Measurements from ENCODE around the gene PRRX2.
A peak's percentile ranks its signal among the peaks of the same experiment; 100 is the strongest.

The PRRX2 gene

DNA sequence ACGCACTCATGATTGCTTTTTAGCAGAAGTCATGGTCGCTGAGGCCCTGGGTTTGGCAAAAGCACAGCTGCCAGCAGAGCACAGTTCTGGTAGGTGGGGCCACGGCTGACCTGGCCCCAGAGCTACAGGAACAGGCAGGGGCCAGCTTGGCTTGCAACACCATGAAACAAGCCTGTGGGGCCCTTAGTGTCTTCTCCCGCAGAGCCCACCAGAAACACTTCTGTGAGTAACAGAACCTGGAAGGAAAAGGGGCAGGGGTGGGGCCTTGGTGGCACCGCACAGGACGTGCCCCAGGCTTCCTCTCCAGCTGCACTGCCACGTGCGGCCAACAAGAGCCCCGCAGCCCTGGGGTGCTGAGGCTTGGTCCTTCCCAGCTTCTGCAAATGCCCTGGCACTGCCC, 28.3 kb upstream of the PRRX2 start:
- no peak for DNase-seq

DNA sequence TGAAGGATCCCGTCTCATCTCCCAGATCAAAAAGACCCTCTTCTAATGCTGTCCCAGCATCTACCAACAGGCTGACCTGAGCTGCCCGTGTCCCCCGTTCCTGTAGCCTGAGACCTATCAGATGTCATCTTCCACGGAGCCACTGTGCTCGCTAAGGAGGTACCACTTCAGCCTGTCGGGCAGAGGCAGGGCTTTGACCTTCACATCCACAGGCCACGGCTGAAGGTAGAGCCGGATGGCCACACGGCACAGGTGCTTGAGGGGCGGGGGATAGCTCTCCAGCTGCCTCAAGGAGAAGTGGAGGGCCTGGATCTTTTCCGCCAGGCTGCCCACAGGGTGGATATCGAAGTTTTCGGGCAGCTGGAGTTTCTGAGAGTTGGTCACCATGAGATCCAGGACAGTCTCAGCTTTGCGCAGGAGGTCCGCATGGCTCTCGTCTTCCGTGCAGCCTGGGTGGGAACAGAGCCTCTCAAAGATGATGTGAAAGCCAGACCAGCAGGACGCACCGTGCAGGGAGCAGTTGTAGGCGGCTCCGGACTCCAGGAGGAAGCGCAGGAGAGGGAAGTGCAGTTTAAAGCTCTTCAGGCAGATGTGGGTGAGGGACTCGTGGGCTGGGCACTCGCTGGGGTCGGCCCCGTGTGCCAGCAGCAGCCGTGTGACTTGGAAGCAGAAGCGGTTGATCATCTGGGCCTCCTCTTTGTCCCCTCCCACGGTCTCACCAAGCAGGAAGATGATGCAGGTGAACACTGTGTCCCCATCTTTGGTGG, 27.6 kb upstream of the PRRX2 start:
- no peak for DNase-seq

DNA sequence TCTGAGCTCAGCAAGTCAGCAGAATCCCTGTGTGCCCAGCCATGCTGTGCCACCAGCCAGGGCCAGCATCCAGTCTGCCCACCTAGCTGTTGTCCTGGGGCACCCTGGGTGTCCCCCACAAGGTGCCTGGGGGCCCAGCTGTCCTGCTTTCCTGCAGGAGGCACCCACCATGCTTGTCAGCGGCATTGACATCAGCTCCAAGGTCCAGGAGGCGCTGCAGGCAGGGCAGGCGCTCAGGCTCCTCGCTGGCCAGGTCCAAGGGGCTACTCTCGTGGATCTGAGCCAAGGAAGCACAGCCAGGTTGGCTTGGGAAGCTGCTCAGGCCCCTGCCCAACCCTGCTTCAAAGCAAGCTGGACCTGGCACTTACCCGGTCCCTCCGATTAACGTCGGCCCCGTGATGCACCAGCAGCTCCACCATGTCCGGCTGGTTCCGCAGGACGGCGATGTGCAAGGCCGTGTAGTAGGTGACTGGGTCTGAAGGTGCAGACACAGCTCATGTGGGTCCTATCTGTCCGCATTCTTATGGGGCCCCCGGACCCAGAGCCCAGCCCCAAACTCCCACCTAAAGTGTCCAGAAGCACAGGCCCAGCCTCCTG, 26.3 kb upstream of the PRRX2 start:
- DNase-seq, result no peak

DNA sequence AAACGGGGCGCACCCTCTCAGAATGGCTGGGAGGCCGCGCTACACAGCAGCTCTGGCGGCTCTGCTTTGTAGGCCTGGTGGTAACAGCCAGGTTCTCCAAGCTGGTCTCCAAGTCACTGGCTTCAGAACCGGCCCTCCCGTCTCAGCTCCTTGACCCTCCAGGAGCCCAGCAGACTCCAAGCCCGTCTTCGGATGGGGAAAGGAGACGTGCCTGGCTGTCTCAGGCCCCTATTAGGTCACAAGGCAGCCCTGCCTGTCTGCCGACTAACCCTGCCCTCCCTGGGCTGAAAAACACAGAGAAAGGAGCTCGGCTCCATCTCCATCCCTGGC, 25.7 kb upstream of the PRRX2 start:
- no peak for DNase-seq

DNA sequence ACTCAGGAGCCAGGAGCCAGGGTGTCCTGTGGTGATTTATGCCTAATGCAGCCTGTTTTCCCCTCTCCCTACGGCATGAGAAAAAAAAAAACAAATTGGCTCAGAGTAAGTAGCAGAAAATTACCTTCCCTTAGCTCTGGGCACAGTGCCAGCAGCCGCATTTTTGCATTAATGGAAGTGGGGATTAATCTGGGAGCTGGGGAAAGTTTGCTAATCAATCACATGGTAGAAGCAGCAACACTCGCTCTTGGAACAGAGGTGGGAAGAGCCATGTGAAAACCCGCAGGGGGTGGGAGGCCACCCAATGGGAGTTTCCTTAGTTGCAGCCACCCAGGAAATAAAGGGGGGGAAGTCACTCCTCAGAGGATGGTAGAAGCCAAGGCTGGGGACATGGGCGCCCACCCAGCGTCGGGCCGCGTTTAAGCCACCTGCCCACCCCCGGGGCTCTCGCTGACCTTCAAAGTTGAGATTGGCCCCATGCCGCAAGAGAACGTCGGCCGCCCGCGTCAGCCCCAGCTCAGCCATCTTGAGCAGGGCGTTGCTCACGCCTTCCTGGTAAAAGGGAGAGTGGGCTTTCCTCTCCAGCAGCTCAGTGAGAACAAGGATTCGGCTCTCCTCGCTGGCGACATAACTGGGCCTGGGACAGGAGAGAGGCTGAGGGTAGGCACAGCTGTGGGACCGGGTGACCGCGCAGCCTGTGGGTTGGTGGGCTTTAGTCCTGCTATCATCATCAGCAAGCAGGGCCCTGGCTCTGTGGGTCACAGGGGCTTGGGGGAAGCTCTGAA, 25.2 kb upstream of the PRRX2 start:
- DNase-seq, result no peak

DNA sequence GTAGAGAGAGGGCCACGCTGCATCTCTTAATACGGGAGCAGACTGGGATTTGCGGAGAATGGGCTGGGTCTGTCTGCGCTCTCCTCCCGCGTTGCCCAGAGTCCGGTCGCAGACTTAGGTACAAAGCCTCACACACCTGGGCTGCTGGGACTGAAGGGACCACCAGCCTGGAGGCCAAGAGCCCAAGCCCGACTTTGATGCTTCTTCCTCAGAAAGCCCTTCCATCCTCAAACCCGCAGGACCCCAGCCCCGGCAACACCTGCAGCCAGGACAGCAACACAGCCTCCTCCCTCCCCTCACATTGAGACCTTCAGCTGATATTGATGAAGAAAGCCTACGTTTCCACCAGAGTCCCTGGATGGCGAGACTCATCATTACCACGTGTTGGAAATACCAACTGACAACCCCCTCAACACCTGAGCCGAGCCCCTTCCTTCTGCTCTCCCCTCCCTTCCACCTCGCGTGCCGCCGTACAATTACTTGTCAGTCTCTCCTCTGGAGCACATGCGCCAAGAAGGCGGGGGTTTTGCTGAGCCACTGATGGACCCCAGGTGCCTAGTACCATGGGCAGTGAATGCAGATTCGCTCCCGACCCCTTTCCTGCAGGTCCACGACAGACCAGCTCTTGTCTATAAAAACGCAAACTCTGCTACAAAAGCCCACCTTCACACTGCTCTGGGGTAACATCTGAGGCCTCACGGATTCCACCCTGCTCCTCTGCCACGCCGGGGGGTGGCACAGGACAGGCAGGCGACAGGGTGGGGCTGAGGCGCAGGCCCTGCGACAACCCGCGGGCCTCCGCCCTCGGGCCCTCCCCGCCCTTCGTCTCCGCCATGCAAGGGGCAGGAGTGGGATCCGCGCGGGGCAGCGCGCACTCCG, 24.3 kb upstream of the PRRX2 start:
- no peak for DNase-seq

DNA sequence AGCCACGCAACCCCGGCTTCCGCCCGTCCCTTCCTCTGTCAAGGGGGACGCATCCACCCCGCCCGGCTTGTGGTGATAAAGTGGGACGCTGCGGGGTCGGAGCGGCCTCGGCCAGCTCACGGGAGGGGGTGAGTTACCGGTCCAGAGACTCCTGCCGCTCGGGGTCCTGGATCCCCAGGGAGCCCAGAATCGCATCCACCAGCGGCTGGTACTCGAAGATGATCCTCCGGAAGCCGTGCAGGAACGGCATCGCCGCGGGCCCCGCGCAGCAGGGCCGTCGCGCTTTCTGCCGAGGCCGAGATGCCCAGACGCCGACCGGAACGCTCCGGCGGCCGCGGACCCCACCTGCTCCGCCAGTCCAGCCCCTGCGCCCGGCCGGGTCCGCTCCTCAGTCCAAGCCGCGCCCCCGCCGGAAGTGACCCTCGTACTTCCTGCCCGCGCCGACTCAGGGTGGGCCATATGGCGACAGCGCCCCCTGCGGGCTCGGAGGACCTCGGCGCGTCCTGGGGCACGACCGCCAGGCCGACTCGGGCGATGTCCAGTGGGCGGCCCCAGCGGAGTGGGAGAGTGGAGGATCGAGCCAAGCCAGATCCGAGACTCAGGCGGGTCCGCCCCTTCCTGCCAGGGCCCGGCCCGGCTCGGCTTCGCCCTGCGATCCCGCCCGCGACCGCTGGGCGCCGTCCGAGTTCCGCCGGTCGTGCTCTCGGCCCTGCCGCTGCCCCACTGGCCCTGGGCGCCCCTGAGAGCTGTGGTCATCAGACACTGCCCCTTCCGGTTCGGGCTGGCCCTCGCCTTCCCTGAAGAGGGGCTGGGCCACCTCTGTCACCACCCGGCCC, 23.5 kb upstream of the PRRX2 start, which contains the start of gene ASB6:
Gene ASB6 (minus strand): TSS at position 402 of the 836 bp plus-strand sequence. CDS start 152 bp downstream, at position 250.
- DNase-seq, result peak; percentile 94

DNA sequence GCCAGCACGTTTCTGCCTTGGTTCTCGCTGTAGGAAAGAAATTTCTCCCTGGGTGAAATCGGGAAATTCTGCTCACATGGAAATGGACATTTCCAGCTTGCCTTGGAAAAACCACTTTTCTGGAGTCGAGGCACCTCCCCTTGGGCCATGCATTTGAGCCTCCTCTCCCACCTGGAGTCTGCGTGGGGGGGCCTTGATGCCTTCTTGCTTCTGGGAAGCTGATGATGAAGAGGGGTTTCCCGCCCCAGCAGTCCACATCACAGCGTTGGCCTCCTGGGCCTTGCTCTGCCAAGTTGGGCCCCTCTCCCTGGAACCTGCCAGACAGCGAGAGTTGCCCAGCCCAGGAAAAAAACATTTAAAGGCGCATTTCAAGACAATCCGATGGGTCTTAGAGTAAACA, 21.7 kb upstream of the PRRX2 start:
- DNase-seq, result no peak

DNA sequence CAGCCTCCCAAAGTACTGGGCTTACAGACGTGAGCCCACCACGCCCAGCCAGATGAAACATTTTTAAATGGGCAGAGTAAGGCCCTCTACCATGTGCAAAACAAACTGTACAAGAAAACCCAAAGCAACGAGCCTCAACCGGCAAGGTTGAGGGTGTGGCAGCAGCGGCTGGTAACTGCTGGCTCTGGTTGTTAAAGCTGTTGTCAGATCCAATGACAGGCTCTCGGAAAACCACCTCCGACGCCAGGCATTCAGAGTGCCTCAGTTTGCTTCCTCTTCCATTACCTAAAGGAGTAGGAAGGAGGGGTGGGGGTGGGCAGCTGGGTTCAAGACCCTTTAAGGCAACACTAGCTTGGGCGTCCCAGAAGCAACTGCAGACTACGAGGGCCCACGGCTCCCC, 21.1 kb upstream of the PRRX2 start:
- no peak for DNase-seq

DNA sequence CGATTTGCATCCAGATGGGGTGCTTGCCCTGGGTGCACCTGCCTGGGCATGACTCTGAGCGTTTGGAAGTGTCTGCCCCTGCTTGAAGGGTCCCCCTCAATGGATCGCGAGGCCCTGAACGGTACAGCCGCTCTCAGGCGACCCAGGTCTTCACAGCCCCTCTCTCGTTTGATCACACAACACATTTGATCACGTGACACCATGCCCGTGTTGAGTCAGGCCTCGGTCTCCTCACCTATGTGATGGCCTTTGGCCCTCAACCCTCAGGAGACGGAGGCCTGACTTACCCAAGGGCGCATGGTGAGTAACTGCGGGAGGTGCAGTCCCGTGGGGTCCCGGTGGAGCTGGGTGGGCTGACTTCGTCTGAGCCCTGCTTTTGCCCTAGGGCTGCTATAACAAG, 20.5 kb upstream of the PRRX2 start:
- no peak for DNase-seq

DNA sequence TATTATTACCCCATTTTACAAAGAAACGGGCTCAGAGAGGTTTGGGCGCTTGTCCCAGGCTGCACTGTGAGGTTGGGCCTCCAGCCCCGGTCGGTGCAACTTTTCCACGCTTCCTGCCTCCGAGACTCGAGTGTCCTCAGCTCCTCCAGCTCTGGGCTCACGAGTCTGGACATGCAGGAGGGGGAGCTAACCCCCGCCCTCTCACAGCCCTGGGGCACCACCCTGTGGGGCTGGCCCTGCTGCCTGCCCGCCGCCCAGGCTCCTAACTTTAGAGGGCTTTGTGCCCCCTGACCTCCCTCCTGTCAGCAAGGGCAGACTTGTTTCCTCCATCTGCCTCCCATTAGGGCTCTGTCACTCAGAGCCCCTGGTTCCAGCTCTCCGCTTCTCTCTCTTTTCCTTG, 19.2 kb upstream of the PRRX2 start:
- DNase-seq, result no peak

DNA sequence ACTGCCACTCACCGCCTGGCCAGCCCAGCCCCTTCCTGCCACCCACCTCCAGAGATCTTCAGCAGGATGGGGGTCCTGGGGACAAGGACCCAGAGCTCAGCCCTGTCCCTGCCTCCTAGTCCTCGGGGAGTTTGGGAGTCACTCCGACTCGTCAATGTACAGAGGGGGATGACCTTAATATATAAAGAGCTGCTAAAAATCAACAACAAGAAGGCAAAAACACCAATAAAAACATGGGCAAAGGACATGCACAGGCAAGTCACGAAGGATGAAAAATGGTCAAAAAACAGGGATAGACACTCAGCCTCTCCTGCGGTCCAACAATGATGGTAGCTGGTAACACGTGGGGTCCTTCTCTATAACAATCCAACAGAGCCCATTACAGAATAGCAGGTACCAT, 18.8 kb upstream of the PRRX2 start:
- no peak for DNase-seq

DNA sequence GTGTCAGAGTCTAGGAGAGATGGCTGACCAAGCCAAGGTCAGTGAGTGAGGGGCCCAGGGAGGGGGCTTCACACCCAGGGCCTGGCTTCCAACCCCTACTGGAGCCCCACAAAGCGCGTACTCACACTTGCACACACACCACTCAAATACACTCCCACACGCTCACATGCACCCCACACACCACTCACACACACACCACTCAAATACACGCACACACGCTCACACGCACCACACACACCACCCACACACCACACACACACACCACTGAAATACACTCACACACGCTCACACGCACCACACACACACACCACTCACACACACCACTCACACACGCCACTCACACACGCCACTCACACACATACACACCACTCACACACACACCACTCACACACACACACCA, 17.8 kb upstream of the PRRX2 start:
- DNase-seq, result no peak

DNA sequence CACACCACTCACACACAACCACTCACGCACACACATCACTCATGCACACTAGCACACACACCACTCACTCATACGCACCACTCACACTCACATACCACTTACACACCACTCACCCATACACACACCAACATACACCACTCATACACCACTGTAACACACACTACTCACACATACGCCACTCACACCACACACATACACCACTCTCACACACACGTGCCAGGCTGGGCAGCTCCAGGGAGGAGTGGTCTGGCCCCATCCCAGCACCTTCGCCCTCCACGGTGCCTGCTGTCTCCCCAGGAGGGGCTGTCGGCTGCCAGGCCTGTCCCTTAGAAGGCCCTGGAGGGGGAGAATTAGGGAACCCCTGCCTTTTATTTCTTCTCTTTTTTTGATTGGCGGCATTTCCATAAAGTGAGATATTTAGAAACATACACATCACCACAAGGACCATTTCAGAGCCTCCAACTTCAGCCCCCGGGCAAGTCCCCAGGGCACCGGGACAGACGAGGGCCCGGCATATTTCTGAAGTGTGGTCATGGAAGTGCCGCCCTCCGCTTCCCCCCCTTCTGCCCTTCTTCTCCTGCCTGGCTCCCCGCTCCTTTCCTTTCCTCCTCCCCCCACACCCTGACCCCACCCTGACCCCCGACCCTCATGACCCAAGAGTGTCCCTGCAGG, 17.2 kb upstream of the PRRX2 start:
- DNase-seq, result no peak

DNA sequence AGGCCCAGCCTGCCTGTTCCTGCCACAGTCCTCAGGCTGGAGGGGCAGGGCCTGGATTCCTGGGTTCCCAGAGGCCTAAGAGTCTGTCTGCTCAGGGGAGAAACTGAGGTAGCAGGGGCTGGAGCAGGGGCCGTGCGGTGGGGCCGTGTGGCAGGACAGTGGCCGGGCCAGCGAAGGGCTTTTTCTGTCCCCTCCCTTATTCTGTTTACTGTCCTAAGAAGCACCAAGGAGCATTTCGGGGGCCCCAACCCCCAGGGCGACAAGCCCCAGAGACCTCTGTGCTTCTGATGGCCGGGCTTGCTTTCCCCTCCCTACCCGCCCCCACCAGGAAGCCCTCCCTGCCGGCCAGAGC, 16.7 kb upstream of the PRRX2 start:
- no peak for DNase-seq

DNA sequence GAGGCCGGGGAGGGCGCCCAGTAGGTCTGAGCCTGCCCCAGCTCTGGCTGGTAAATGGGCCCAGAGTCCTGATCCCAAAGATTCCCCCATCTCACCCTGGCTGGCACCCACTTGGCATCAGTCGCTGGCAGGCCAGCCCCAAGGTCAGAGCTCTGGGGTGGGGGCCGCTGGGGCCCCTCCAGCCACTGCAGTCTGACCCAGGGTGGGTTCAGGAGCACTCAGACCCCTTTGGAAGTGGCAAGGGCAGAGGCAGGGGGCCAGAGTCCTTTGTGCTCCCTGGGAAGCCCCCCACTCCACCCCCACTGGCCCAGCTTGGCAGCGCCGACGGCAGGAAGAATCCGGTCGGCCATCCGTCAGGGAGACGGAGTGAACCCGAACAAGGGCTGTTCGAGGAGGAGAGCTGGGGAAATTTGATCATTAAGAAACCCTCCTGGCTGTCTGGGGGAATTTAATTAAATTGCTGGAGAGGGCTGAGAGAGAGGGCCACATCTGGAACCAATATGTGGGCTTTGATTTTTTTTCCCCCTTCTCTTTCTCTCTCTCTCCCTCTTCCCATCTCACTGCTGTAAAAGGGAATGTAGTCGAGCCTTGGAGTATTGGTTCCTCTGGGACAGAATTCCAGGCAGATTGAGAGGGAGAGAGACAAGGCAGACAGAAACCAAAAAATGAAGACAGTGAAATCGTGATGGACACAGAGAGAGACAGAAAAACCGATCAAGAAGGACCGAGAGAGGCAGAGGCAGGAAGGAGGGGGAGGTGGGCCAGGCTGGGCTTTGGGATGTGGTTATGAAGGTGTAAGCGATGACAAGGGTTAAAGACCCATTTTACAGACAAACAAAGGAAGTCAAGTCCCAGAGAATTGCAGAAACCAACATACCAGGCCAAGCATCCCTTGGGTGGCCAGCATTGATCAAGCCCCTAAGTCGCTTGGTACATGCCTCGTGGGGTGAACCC, 15.4 kb upstream of the PRRX2 start:
- DNase-seq, result no peak

DNA sequence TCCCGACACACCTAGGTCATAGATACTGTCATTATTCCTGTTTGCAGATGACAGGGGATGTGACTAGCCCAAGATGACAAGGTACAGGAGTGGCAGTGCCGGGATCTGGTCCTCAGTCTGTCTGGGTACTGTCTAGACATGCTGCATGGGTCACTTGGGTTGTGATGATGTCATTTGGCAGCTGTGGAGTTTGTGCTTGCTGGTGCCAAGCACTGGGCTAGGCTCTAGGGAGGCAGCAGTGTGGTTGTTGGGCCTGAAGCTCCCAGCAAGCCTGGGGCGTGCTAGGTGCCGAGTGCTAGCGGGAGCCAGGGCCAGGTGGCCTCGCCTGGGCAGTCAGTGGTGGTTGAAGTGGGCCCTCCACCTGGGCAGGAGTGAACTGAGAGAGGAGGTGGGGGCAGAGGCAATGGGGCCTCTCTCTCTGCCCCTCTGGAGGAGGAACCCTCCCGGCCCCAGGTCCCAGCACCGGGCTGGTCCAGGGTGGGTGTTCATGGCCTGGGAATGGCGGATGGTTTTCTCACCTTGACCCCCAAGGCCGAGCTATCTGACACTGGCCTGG, 14.7 kb upstream of the PRRX2 start:
- DNase-seq, result no peak

DNA sequence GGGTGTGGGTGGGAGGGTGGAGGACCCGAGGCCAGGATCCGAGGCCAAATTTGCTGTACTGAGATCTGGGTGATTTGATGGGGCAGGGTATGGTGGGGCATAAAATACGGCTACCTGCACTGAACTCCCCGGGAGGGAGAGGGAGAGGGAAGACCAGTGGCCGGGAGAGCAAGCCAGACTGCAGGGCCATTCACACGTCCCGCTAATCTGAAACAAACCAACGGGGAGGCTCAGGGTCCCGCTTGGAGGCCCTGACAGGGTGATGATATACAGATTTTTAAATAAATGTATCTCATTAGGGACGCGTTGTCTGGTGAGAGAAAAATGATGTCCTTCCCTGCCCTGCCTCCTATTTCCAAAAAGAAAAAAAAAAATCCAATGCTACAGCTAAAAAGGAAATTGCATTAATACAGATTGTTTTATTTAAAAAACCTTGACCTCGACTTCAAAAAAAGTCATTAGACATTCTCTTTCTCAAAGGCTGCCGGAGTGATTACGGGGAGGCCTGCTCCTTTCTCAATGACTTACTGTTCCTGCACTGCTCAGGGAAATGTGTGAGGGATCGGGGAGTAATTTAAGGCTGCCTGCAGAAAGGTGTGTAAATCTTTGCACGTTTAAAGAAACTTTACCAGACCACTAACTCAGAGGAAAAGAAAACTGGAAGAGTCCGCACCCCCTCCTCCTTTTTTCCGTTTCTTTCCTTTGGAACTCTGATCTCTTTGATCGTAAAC, 11.5 kb upstream of the PRRX2 start:
- DNase-seq, result no peak

DNA sequence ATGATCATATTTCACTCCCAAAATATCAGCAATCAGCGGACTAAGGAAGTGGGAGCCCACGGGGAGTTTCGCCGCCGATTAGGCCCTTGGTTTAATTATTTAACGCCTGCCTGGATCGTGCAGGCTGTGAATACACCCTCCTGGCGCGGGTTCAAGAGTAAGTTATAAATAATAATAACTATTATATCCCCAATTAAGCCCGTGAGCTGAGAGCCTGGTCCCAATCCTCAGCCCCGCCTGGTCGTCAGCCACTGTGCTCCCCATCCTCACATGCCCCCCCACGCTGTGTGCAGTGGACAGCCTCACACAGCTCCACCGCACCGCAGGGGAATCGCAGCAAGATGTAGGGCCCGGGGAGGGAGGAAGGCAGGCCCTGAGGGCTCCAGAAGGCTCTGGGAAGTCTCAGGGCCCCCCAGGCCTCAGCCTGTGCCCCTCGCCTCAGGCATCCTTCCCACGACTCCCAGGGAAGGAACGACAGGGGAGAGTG, 10.8 kb upstream of the PRRX2 start:
- DNase-seq, result no peak
